Activated T-helper 1 cell treated with anti-CD3 and anti-CD28 coated beads, Interleukin-12 subunit alpha, Interleukin-12 subunit beta, Interleukin-2, Interleukin-4 antibody, amounts not matched to agents 30 ng/mL and 10 ng/mL and 1 ng/mL, durations not matched to agents 14 hours and 24 hours and 36 hours (primary cell): ENCODE data around the gene ARF6. TPM values are rescaled to one million over a fixed set of nuclear protein-coding genes. Genes with fewer than 3 reads are reported as not detected.
A peak's percentile ranks its signal among the peaks of the same experiment; 100 is the strongest.
"Not testable (repeated sequence)": the region's sequence is repeated elsewhere in the genome, so short reads cannot be mapped to it uniquely, and the experiment has no call there.

Experiments used
- DNase-seq: peaks from one replicate; pipeline ENCODE4 v3.0.0; 2021; ENCODE audit warnings: low spot score
- H3K27ac Mint-ChIP-seq: one replicate; pipeline ENCODE4 v1.8.0; 2021; ENCODE audit warnings: mild to moderate bottlenecking, mixed read lengths
- H3K27me3 Mint-ChIP-seq: one replicate; pipeline ENCODE4 v1.8.0; 2022; ENCODE audit warnings: mild to moderate bottlenecking, moderate library complexity, mixed read lengths; ENCODE audit not compliant: insufficient read depth
- H3K36me3 Mint-ChIP-seq: one replicate; pipeline ENCODE4 v1.8.0; 2021; ENCODE audit warnings: low read depth, mixed read lengths
- H3K4me1 Mint-ChIP-seq: one replicate; pipeline ENCODE4 v1.8.0; 2021; ENCODE audit warnings: low read depth, mixed read lengths
- H3K4me3 Mint-ChIP-seq: one replicate; pipeline ENCODE4 v1.8.0; 2021; ENCODE audit warnings: mild to moderate bottlenecking, moderate library complexity, mixed read lengths
- H3K9me3 Mint-ChIP-seq: one replicate; pipeline ENCODE4 v1.8.0; 2021; ENCODE audit warnings: mixed read lengths
- intact Hi-C: fragments of 100-400 bp; cut with micrococcal nuclease; formaldehyde crosslinking; loops from one replicate; pipeline ENCODE4 v1.15.1; 2024
- total RNA-seq: library from RNA; stranded (reverse); gene quantifications from 2 replicates; pipeline ENCODE4 v1.2.3, GENCODE V29; 2022

ARF6 gene
- total RNA-seq, 1 donor from 2014 or later = 163 TPM

- Mint-ChIP-seq H3K36me3 (peaks cover 6% of the 10 kb centered on the region), H3K9me3 (no peaks in the 10 kb centered on the region), H3K4me3 (no peak overlapping the region), H3K4me1 (peaks cover 39% of the 10 kb centered on the region), H3K27ac (no peak overlapping the region), H3K27me3 (no peaks in the 10 kb centered on the region)
- intact Hi-C loops = no loop called here
- no peak for DNase-seq
Observed at GRCh38 chr14:49882826-49883694, 9.8 kb upstream of the ARF6 start.

- Mint-ChIP-seq H3K27ac (no peak overlapping the region), H3K36me3 (peaks cover 6% of the 10 kb centered on the region), H3K4me1 (peaks cover 20% of the 10 kb centered on the region), H3K27me3 (peaks cover 2% of the 10 kb centered on the region), H3K9me3 (no peaks in the 10 kb centered on the region), H3K4me3 (no peak overlapping the region)
- intact Hi-C loops = no loop called here
- no peak for DNase-seq
Observed at GRCh38 chr14:49886523-49886922, 6.4 kb upstream of the ARF6 start.

- Mint-ChIP-seq H3K36me3 (peaks cover 9% of the 10 kb centered on the region), H3K27ac (no peak overlapping the region), H3K27me3 (peaks cover 2% of the 10 kb centered on the region), H3K4me3 (no peak overlapping the region), H3K9me3 (no peaks in the 10 kb centered on the region), H3K4me1 (peaks cover 22% of the 10 kb centered on the region)
- intact Hi-C loops = no loop called here
- no peak for DNase-seq
Observed at GRCh38 chr14:49888293-49888692, 4.6 kb upstream of the ARF6 start.

- Mint-ChIP-seq H3K36me3 (peaks cover 41% of the 10 kb centered on the region), H3K27ac (peak overlapping the region; percentile 100), H3K4me3 (peak overlapping the region; percentile 99), H3K9me3 (no peaks in the 10 kb centered on the region), H3K4me1 (peaks cover 17% of the 10 kb centered on the region), H3K27me3 (peaks cover 2% of the 10 kb centered on the region)
- intact Hi-C loops = loop anchor here (1.0 to 5.0 kb wide), 10 partner anchors 13 to 630 kb away; partner anchors contain the start of genes DMAC2L, KLHDC2, L2HGDH and MGAT2
- peak; percentile 28 for DNase-seq
Observed at GRCh38 chr14:49892301-49892635, 614 bp upstream of the ARF6 start.

GRCh38 chr14:49893309-49894213 is 679 bp downstream of the ARF6 start:
- Mint-ChIP-seq H3K4me1 (peaks cover 27% of the 10 kb centered on the region), H3K27me3 (peaks cover 2% of the 10 kb centered on the region), H3K4me3 (peak overlapping the region; percentile 99), H3K27ac (peak overlapping the region; percentile 100), H3K36me3 (peaks cover 50% of the 10 kb centered on the region), H3K9me3 (no peaks in the 10 kb centered on the region)
- peak; percentile 78 for DNase-seq
- intact Hi-C loops = loop anchor here (1.0 to 5.0 kb wide), 9 partner anchors 78 to 629 kb away; partner anchors contain the start of genes KLHDC2, MGAT2, RPL36AL and SOS2

GRCh38 chr14:49894214-49895107 is 1.6 kb downstream of the ARF6 start:
- peak; percentile 21 for DNase-seq
- not testable (repeated sequence) for H3K27me3 Mint-ChIP-seq, H3K9me3 Mint-ChIP-seq
- intact Hi-C loops = loop anchor here (1.0 to 5.0 kb wide), 6 partner anchors 77 to 628 kb away; no protein-coding TSS in a partner anchor
- H3K4me3 Mint-ChIP-seq = peak overlapping the region; percentile 99
- peak overlapping the region; percentile 97 for H3K27ac Mint-ChIP-seq
- H3K36me3 Mint-ChIP-seq = peaks cover 50% of the 10 kb centered on the region
- H3K4me1 Mint-ChIP-seq = peaks cover 32% of the 10 kb centered on the region

GRCh38 chr14:49895480-49895879 is 2.6 kb downstream of the ARF6 start:
- Mint-ChIP-seq H3K9me3 (no peaks in the 10 kb centered on the region), H3K36me3 (peaks cover 51% of the 10 kb centered on the region), H3K27ac (peak overlapping the region; percentile 97), H3K27me3 (no peaks in the 10 kb centered on the region), H3K4me3 (peak overlapping the region; percentile 99), H3K4me1 (peaks cover 39% of the 10 kb centered on the region)
- no peak for DNase-seq
- intact Hi-C loops = loop anchor here (2.0 kb wide), 2 partner anchors 105 to 187 kb away; no protein-coding TSS in a partner anchor

- H3K4me1 Mint-ChIP-seq = peaks cover 39% of the 10 kb centered on the region
- H3K27me3 Mint-ChIP-seq, DNase-seq, H3K9me3 Mint-ChIP-seq, intact Hi-C loops: not testable (repeated sequence)
- peak overlapping the region; percentile 99 for H3K4me3 Mint-ChIP-seq
- peaks cover 51% of the 10 kb centered on the region for H3K36me3 Mint-ChIP-seq
- peak overlapping the region; percentile 97 for H3K27ac Mint-ChIP-seq
Observed at GRCh38 chr14:49896272-49896671, 3.4 kb downstream of the ARF6 start.

GRCh38 chr14:49896966-49897365 is 4.1 kb downstream of the ARF6 start:
- peak overlapping the region; percentile 99 for H3K4me3 Mint-ChIP-seq
- H3K27ac Mint-ChIP-seq = peak overlapping the region; percentile 97
- H3K9me3 Mint-ChIP-seq = no peaks in the 10 kb centered on the region
- intact Hi-C loops = no loop called here
- DNase-seq = no peak
- H3K27me3 Mint-ChIP-seq = no peaks in the 10 kb centered on the region
- H3K4me1 Mint-ChIP-seq = peaks cover 33% of the 10 kb centered on the region
- peaks cover 49% of the 10 kb centered on the region for H3K36me3 Mint-ChIP-seq

GRCh38 chr14:49897414-49897813 is 4.5 kb downstream of the ARF6 start:
- H3K4me3 Mint-ChIP-seq = peak overlapping the region; percentile 99
- peaks cover 33% of the 10 kb centered on the region for H3K4me1 Mint-ChIP-seq
- peaks cover 47% of the 10 kb centered on the region for H3K36me3 Mint-ChIP-seq
- no peaks in the 10 kb centered on the region for H3K27me3 Mint-ChIP-seq
- no peak for DNase-seq
- intact Hi-C loops = no loop called here
- no peaks in the 10 kb centered on the region for H3K9me3 Mint-ChIP-seq
- H3K27ac Mint-ChIP-seq = peak overlapping the region; percentile 97

GRCh38 chr14:49897965-49898364 is 5.1 kb downstream of the ARF6 start:
- intact Hi-C loops = loop anchor here (2.0 kb wide), 1 partner anchor 49 kb away; no protein-coding TSS in a partner anchor
- H3K4me3 Mint-ChIP-seq = peak overlapping the region; percentile 84

GRCh38 chr14:49898485-49898884 is 5.6 kb downstream of the ARF6 start:
- intact Hi-C loops = loop anchor here (2.0 kb wide), 1 partner anchor 48 kb away; no protein-coding TSS in a partner anchor
- peaks cover 33% of the 10 kb centered on the region for H3K4me1 Mint-ChIP-seq
- H3K27ac Mint-ChIP-seq = peak overlapping the region; percentile 94
- no peaks in the 10 kb centered on the region for H3K9me3 Mint-ChIP-seq
- peaks cover 46% of the 10 kb centered on the region for H3K36me3 Mint-ChIP-seq
- peak overlapping the region; percentile 84 for H3K4me3 Mint-ChIP-seq
- DNase-seq = no peak
- no peaks in the 10 kb centered on the region for H3K27me3 Mint-ChIP-seq

More at GRCh38 chr14:49897965-49898364, 5.1 kb downstream of the ARF6 start:
- Mint-ChIP-seq H3K27ac (peak overlapping the region; percentile 94), H3K27me3 (no peaks in the 10 kb centered on the region), H3K4me1 (peaks cover 33% of the 10 kb centered on the region), H3K36me3 (peaks cover 47% of the 10 kb centered on the region), H3K9me3 (no peaks in the 10 kb centered on the region)
- no peak for DNase-seq
